Fibroblast of lung (primary cell): ENCODE data around the gene LILRB5.
"Not testable (repeated sequence)": the region's sequence is repeated elsewhere in the genome, so short reads cannot be mapped to it uniquely, and the experiment has no call there.

Experiments used
- CTCF ChIP-seq, 2 donors: IDR thresholded peaks in 1 of 2; conservative IDR thresholded peaks in 1 of 2; 1 replicate in 1 of 2; 2 replicates in 1 of 2; pipeline ENCODE4 v1.5.1; 2011 to 2012; ENCODE audit warnings: low read length in 2 of 2, control low read depth in 1 of 2, inconsistent platforms in 1 of 2, low read depth in 1 of 2, mild to moderate bottlenecking in 1 of 2
- EZH2 ChIP-seq: IDR thresholded peaks from 2 replicates; pipeline ENCODE4 v1.5.1; 2012; ENCODE audit warnings: low read length, control low read depth, mild to moderate bottlenecking; ENCODE audit errors: missing control alignments

- TF ChIP-seq CTCF (conservative IDR thresholded peaks at IDR 0.05 in 1 of 2, IDR thresholded peaks at IDR 0.05 in 1 of 2; ENCODE audit: low read depth in 1 of 2, low read length in 2 of 2); EZH2: not testable (repeated sequence)
These were observed 14.4 kb downstream of the LILRB5 start, which contains the start of gene LILRA6 for GRCh38 chr19:54242646-54243045.
